HG02884 (cell line): ENCODE results near the gene PLEKHB2.
"Not testable (repeated sequence)": the region's sequence is repeated elsewhere in the genome, so short reads cannot be mapped to it uniquely, and the experiment has no call there.

Experiments
- ATAC-seq: cut with Tn5 transposase; IDR thresholded peaks from one replicate; pipeline ENCODE4 v1.9.1; 2021; ENCODE audit warnings: mild to moderate bottlenecking, moderate library complexity; ENCODE audit not compliant: unreplicated experiment

Gene PLEKHB2

GRCh38 chr2:131105156-131105949 lies at the start of gene PLEKHB2:
Gene PLEKHB2, plus strand, starts transcription at chr2:131105336. Its CDS starts 15,606 bp downstream, at chr2:131120942.
- ATAC-seq = peak; percentile 69

- no peak for ATAC-seq
These were observed 48.8 kb upstream of the PLEKHB2 start for GRCh38 chr2:131056204-131056931.

- ATAC-seq = no peak
These were observed 48.2 kb upstream of the PLEKHB2 start for GRCh38 chr2:131056932-131057287.

GRCh38 chr2:131058214-131058843 lies 46.8 kb upstream of the PLEKHB2 start:
- ATAC-seq = no peak

- no peak for ATAC-seq
These were observed 46.2 kb upstream of the PLEKHB2 start for GRCh38 chr2:131058920-131059319.

GRCh38 chr2:131063501-131064283 lies 41.4 kb upstream of the PLEKHB2 start:
- ATAC-seq = no peak

GRCh38 chr2:131064589-131065512 lies 40.3 kb upstream of the PLEKHB2 start:
- no peak for ATAC-seq

GRCh38 chr2:131067465-131068125 lies 37.5 kb upstream of the PLEKHB2 start:
- no peak for ATAC-seq

- ATAC-seq = not testable (repeated sequence)
These were observed 37.0 kb upstream of the PLEKHB2 start for GRCh38 chr2:131068172-131068571.

- not testable (repeated sequence) for ATAC-seq
These were observed 29.6 kb upstream of the PLEKHB2 start for GRCh38 chr2:131075578-131075977.

- ATAC-seq = no peak
These were observed 28.4 kb upstream of the PLEKHB2 start for GRCh38 chr2:131076707-131077106.

GRCh38 chr2:131077182-131077846 lies 27.8 kb upstream of the PLEKHB2 start:
- ATAC-seq = no peak

- ATAC-seq = no peak
These were observed 27.2 kb upstream of the PLEKHB2 start for GRCh38 chr2:131077966-131078365.

- not testable (repeated sequence) for ATAC-seq
These were observed 25.2 kb upstream of the PLEKHB2 start for GRCh38 chr2:131079931-131080330.

- no peak for ATAC-seq
These were observed 23.9 kb upstream of the PLEKHB2 start for GRCh38 chr2:131081190-131081589.

- no peak for ATAC-seq
These were observed 19.5 kb upstream of the PLEKHB2 start for GRCh38 chr2:131085646-131086045.

GRCh38 chr2:131092458-131093005 lies 12.6 kb upstream of the PLEKHB2 start:
- ATAC-seq = no peak

- ATAC-seq = peak; percentile 82
These were observed 12.0 kb upstream of the PLEKHB2 start, which contains the start of gene FAM168B for GRCh38 chr2:131093006-131093695. Gene FAM168B, minus strand, starts transcription at chr2:131093460. Its CDS starts 10,814 bp downstream, at chr2:131082646.
